Breast epithelium (tissue), 3 donors: ENCODE data around the gene DTD2.

Source experiments
- POLR2A ChIP-seq: fragments of 450-650 bp; IDR thresholded peaks from one replicate; pipeline ENCODE4 v1.6.1; 2016; ENCODE audit warnings: antibody characterized with exemption, mild to moderate bottlenecking, moderate library complexity
- POLR2AphosphoS5 ChIP-seq, 3 donors: sonication (generic); formaldehyde crosslinking; IDR thresholded peaks; one replicate each; pipeline ENCODE4 v1.6.1; 2017; ENCODE audit warnings: antibody characterized with exemption in 3 of 3
- TF ChIP-seq, protein P1 (sequence below), 3 donors: fragments of 450-650 bp; IDR thresholded peaks; one replicate each; pipeline ENCODE4 v1.5.1; 2016 to 2017; ENCODE audit warnings: antibody characterized with exemption in 3 of 3, mild to moderate bottlenecking in 3 of 3, moderate library complexity in 3 of 3

DNA sequence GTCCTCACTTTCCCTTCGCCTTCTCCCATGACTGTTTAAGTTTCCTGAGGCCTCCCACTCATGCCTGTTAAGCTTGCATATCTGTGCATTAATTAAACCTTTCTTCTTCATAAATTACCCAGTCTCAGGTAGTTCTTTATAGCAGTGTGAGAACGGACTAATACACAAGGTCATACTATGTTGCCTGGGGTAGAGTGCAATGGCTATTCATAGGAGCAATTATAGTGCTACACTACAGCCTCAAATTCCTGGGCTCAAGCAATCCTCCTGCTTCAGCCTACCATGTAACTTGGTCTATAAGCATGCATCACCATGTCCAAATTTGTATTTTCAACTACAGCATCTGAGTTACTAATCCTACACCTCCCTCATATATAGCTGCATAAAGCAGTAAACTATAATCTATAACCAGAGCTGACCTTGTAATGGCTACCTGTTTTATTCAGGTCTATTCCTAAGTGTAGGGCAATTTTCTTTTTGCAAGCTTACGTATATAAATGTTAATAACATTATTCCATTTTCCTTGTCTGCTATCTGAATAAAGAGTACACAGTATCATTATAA is 55.9 kb downstream of the DTD2 start:
- TF ChIP-seq, protein P1, sequence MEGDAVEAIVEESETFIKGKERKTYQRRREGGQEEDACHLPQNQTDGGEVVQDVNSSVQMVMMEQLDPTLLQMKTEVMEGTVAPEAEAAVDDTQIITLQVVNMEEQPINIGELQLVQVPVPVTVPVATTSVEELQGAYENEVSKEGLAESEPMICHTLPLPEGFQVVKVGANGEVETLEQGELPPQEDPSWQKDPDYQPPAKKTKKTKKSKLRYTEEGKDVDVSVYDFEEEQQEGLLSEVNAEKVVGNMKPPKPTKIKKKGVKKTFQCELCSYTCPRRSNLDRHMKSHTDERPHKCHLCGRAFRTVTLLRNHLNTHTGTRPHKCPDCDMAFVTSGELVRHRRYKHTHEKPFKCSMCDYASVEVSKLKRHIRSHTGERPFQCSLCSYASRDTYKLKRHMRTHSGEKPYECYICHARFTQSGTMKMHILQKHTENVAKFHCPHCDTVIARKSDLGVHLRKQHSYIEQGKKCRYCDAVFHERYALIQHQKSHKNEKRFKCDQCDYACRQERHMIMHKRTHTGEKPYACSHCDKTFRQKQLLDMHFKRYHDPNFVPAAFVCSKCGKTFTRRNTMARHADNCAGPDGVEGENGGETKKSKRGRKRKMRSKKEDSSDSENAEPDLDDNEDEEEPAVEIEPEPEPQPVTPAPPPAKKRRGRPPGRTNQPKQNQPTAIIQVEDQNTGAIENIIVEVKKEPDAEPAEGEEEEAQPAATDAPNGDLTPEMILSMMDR (IDR thresholded peaks at IDR 0.05) = no peak
- TF ChIP-seq POLR2AphosphoS5 (IDR thresholded peaks at IDR 0.05) (no peak), POLR2A (no peak)
